A549 treated with RU486 at 1 μM for 4 hours (cell line): ENCODE measurements around the gene NARF. TPM values are rescaled to one million over a fixed set of nuclear protein-coding genes. Genes with fewer than 3 reads are reported as not detected.

ENCODE experiments used
- total RNA-seq: library from RNA; stranded (reverse); fragments of 200-300 nt; extraction: Qiagen RNA extraction; gene quantifications from 5 replicates; pipeline ENCODE4 v1.2.3, GENCODE V29; 2022; ENCODE audit warnings: low read depth

Gene NARF
- 52.1 to 64.1 TPM (median 55.2 TPM) in 5 replicates for total RNA-seq

GRCh38 chr17:82458179-82458884, at the start of gene NARF:
Gene NARF, plus strand, starts transcription at chr17:82458741. Its CDS starts 63 bp downstream, at chr17:82458804.

GRCh38 chr17:82418001-82418986, 40.2 kb upstream of the NARF start, which contains the start of the genes HEXD and OGFOD3:
Gene HEXD, plus strand, starts transcription at chr17:82418347. Its CDS starts 1,453 bp downstream, at chr17:82419800.
Gene OGFOD3, minus strand, starts transcription at chr17:82418586. Its CDS starts 101 bp downstream, at chr17:82418485.

GRCh38 chr17:82450357-82451106, 8.0 kb upstream of the NARF start, which contains the start of gene CYBC1:
Gene CYBC1, minus strand, starts transcription at chr17:82450752. Its CDS starts 1,498 bp downstream, at chr17:82449254.

DNA sequence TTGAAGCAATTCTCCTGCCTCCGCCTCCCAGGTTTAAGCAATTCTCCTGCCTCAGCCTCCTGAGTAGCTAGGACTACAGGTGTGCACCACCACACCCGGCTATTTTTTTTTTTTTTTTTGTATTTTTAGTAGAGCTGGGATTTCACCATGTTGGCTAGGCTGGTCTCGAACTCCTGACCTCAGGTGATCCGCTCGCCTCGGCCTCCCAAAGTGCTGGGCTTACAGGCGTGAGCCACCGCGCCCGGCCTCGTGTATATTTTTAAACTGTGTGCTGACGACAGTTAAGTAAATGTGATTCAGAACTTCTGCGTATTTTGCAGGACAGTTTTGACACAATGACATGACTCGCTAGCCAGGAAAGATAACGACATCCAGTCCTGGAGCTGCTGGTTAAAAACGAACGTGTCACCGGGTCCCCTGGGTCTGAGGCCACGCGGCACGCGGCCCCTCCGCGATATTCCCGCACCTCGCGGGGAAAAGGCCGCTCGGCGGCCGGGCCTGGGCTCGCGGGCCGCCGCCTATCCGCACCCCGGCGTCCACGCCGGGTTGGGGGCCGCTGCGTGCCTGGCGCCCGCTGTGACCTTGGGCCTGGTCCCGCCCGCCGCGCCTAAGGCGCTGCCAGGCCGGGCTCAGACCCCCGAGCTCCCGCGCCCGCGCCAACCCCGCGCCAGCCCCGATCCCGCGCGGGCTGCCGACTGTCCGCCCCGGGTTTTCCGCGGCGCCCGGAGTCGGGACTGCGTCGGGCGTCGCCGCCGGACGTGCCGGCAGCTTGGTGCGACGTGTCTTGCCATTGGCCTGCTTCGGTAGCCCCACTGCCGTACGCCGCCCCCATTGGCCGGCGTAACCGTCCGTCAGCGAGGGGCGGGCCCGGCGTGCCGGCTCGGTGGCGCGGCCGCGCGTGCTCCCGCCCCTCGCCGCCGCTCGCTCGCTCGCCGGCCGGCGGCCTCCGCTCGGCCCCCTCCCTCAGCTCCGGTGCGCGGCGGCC, 60.6 kb downstream of the NARF start, which contains the start of gene FOXK2:
Gene FOXK2 (plus strand): TSS at position 907 of the 985 bp plus-strand sequence. CDS start 157 bp downstream, outside the sequence.

Other genes with a start within 250 kb of the NARF start
- 16.0 to 26.7 TPM (median 25.6 TPM) in 5 replicates for gene CCDC57, start 245.9 kb upstream of the NARF start, total RNA-seq
- gene SLC16A3, start 229.7 kb upstream of the NARF start, total RNA-seq, result 80.8 to 123 TPM (median 106 TPM) in 5 replicates
- 138 to 180 TPM (median 174 TPM) in 5 replicates for gene CSNK1D, start 185.0 kb upstream of the NARF start, total RNA-seq
- 0.36 TPM in 1 of 5 replicates, not detected in the others for gene CD7, start 141.1 kb upstream of the NARF start, total RNA-seq
- 0.79 to 2.0 TPM (median 1.0 TPM) in 5 replicates for gene SECTM1, start 125.0 kb upstream of the NARF start, total RNA-seq
- gene TEX19, start 99.5 kb upstream of the NARF start, total RNA-seq, result 0.17 to 0.61 TPM (median 0.43 TPM) in 5 replicates
- not detected in 5 replicates for gene UTS2R, start 87.0 kb upstream of the NARF start, total RNA-seq
- gene HEXD, start 40.4 kb upstream of the NARF start, total RNA-seq, result 9.7 to 15.0 TPM (median 13.7 TPM) in 5 replicates
- gene OGFOD3, start 40.2 kb upstream of the NARF start, total RNA-seq, result 17.8 to 26.9 TPM (median 23.3 TPM) in 5 replicates
- 44.7 to 61.2 TPM (median 59.1 TPM) in 5 replicates for gene CYBC1, start 8.0 kb upstream of the NARF start, total RNA-seq
- 44.6 to 57.7 TPM (median 48.6 TPM) in 5 replicates for gene FOXK2, start 61.0 kb downstream of the NARF start, total RNA-seq
- gene WDR45B, start 189.7 kb downstream of the NARF start, total RNA-seq, result 90.6 to 100 TPM (median 95.7 TPM) in 5 replicates
- gene RAB40B, start 240.0 kb downstream of the NARF start, total RNA-seq, result 14.2 to 21.1 TPM (median 17.5 TPM) in 5 replicates